SK-N-SH treated with all-trans-retinoic acid at 6 μM for 48 hours (cell line): ENCODE data around the gene ACTL8.

Source experiments
- ARNTL ChIP-seq: fragments of 450-650 bp; formaldehyde crosslinking; IDR thresholded peaks from 2 replicates; pipeline ENCODE4 v1.5.0; 2020; ENCODE audit warnings: low read depth, mild to moderate bottlenecking, moderate library complexity, borderline replicate concordance
- BACH2 ChIP-seq: fragments of 250-450 bp; sonication (Bioruptor Pico); IDR thresholded peaks from 2 replicates; pipeline ENCODE4 v1.9.0; 2021; ENCODE audit warnings: mild to moderate bottlenecking, borderline replicate concordance
- TOX ChIP-seq: fragments of 250-450 bp; sonication (Bioruptor Pico); IDR thresholded peaks from 2 replicates; pipeline ENCODE4 v1.8.0; 2021; ENCODE audit warnings: mild to moderate bottlenecking, moderate library complexity, borderline replicate concordance
- ZC3H10 ChIP-seq: fragments of 250-450 bp; sonication (Bioruptor Pico); IDR thresholded peaks from 2 replicates; pipeline ENCODE4 v1.5.1; 2021; ENCODE audit warnings: mild to moderate bottlenecking, moderate library complexity
- ZFP30 ChIP-seq: fragments of 450-650 bp; formaldehyde crosslinking; IDR thresholded peaks from 2 replicates; pipeline ENCODE4 v1.5.0; 2022; ENCODE audit warnings: mild to moderate bottlenecking, moderate library complexity
- ZNF565 ChIP-seq: fragments of 450-650 bp; formaldehyde crosslinking; conservative IDR thresholded peaks from 2 replicates; pipeline ENCODE4 v1.5.0; 2020; ENCODE audit warnings: low read depth, mild to moderate bottlenecking, moderate library complexity
- ZNF8 ChIP-seq: fragments of 450-650 bp; formaldehyde crosslinking; IDR thresholded peaks from 2 replicates; pipeline ENCODE4 v1.5.0; 2020; ENCODE audit warnings: mild to moderate bottlenecking, moderate library complexity
- TF ChIP-seq, protein P1 (sequence below): fragments of 250-450 bp; sonication (Bioruptor Pico); IDR thresholded peaks from 2 replicates; pipeline ENCODE4 v1.5.1; 2021; ENCODE audit warnings: mild to moderate bottlenecking, moderate library complexity
- TF ChIP-seq, protein P2 (sequence below): fragments of 250-450 bp; sonication (Bioruptor Pico); IDR thresholded peaks from 2 replicates; pipeline ENCODE4 v1.8.0; 2020; ENCODE audit warnings: mild to moderate bottlenecking, moderate library complexity, borderline replicate concordance
- TF ChIP-seq, protein P3 (sequence below): fragments of 250-450 bp; sonication (Bioruptor Pico); IDR thresholded peaks from 2 replicates; pipeline ENCODE4 v1.8.0; 2021; ENCODE audit warnings: low read depth, mild to moderate bottlenecking, moderate library complexity, borderline replicate concordance

GRCh38 chr1:17862121-17862520, 107.0 kb downstream of the ACTL8 start:
- no peak for TF ChIP-seq ZNF8 (CRISPR knock-in tag)
- no peak for TF ChIP-seq BACH2
- TF ChIP-seq, protein P1, sequence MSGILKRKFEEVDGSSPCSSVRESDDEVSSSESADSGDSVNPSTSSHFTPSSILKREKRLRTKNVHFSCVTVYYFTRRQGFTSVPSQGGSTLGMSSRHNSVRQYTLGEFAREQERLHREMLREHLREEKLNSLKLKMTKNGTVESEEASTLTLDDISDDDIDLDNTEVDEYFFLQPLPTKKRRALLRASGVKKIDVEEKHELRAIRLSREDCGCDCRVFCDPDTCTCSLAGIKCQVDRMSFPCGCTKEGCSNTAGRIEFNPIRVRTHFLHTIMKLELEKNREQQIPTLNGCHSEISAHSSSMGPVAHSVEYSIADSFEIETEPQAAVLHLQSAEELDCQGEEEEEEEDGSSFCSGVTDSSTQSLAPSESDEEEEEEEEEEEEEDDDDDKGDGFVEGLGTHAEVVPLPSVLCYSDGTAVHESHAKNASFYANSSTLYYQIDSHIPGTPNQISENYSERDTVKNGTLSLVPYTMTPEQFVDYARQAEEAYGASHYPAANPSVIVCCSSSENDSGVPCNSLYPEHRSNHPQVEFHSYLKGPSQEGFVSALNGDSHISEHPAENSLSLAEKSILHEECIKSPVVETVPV (CRISPR knock-in tag): no peak
- TF ChIP-seq, protein P2, sequence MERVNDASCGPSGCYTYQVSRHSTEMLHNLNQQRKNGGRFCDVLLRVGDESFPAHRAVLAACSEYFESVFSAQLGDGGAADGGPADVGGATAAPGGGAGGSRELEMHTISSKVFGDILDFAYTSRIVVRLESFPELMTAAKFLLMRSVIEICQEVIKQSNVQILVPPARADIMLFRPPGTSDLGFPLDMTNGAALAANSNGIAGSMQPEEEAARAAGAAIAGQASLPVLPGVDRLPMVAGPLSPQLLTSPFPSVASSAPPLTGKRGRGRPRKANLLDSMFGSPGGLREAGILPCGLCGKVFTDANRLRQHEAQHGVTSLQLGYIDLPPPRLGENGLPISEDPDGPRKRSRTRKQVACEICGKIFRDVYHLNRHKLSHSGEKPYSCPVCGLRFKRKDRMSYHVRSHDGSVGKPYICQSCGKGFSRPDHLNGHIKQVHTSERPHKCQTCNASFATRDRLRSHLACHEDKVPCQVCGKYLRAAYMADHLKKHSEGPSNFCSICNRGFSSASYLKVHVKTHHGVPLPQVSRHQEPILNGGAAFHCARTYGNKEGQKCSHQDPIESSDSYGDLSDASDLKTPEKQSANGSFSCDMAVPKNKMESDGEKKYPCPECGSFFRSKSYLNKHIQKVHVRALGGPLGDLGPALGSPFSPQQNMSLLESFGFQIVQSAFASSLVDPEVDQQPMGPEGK: no peak
- TF ChIP-seq TOX: no peak
- TF ChIP-seq, protein P3, sequence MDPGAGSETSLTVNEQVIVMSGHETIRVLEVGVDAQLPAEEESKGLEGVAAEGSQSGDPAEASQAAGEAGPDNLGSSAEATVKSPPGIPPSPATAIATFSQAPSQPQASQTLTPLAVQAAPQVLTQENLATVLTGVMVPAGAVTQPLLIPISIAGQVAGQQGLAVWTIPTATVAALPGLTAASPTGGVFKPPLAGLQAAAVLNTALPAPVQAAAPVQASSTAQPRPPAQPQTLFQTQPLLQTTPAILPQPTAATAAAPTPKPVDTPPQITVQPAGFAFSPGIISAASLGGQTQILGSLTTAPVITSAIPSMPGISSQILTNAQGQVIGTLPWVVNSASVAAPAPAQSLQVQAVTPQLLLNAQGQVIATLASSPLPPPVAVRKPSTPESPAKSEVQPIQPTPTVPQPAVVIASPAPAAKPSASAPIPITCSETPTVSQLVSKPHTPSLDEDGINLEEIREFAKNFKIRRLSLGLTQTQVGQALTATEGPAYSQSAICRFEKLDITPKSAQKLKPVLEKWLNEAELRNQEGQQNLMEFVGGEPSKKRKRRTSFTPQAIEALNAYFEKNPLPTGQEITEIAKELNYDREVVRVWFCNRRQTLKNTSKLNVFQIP (CRISPR knock-in tag): no peak
- no peak for TF ChIP-seq ZFP30 (CRISPR knock-in tag)
- no peak for TF ChIP-seq ARNTL (CRISPR knock-in tag)
- TF ChIP-seq ZC3H10: no peak
- TF ChIP-seq ZNF565 (CRISPR knock-in tag): no peak
